Stimulated activated CD8-positive, alpha-beta memory T cell treated with anti-CD3 and anti-CD28 coated beads, Interleukin-4, amount 100 ng/mL, for 4 hours (primary cell): ENCODE data around the gene PALM.
"Not testable (repeated sequence)": the region's sequence is repeated elsewhere in the genome, so short reads cannot be mapped to it uniquely, and the experiment has no call there.

Experiments used
- DNase-seq, 2 donors: peaks; one replicate each; pipeline ENCODE4 v3.0.0-alpha.2; 2020; ENCODE audit warnings: low read depth in 2 of 2, low spot score in 1 of 2

PALM gene

DNA sequence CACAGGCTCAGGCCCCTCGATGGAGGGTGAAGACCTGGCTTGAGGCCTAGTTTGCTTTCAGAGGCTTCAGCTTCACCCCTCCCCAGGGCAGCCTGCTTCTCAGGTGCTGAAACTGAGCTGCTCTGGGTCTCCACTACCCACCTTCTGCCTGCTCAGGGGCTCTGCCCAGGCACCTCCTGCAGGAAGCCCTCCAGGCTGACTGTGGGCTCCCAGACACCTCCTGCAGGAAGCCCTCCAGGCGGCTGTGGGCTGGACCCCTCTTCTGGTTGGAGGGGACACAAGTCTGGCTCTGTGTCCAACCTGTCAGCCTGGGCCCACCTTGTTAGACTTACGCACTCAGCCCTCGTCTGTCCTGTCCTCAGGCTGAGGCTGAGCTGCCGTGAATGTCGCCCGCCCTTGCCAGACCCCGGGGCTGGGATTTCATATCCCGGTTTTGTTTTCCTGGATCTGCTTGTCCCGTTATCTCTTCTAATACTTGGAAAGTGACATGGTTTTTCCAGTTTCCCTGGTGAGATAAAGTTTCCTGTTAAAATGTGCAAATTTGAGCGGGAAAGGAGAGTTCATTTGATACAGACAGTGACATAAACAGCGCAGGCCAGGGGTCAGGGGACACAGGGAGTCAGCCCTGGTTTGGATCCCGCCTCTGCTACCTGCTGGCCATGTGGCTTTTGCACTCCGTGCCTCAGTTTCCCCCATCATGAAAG lies 21.4 kb downstream of the PALM start:
- no peak for DNase-seq

GRCh38 chr19:731000-731399 lies 22.3 kb downstream of the PALM start:
- no peak for DNase-seq

GRCh38 chr19:732148-733069 lies 23.7 kb downstream of the PALM start:
- no peak for DNase-seq

DNA sequence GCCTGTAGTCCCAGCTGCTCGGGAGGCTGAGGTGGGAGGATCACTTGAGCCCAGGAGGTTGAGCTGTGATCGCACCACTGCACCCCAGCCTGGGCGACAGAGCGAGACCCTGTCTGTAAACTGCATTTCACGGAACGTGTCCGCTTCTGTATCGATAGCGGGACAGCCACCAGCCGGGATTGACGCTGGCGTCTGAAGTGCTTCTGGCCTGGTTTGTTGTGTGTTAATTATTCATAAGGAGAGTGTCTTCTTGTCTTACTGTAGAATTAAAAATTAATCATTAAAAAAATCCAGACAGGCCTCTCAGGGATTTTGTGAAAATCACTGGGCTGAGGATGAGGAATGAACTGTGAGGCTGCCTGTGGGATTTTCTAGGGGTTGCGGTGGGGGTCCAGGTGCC lies 26.0 kb downstream of the PALM start:
- DNase-seq = no peak

- DNase-seq = no peak
These were observed 27.4 kb downstream of the PALM start for GRCh38 chr19:736125-736524.

- peak; percentile 14 to 19 for DNase-seq
These were observed 28.9 kb downstream of the PALM start for GRCh38 chr19:737591-738093.

- no peak for DNase-seq
These were observed 29.9 kb downstream of the PALM start for GRCh38 chr19:738509-739128.

DNA sequence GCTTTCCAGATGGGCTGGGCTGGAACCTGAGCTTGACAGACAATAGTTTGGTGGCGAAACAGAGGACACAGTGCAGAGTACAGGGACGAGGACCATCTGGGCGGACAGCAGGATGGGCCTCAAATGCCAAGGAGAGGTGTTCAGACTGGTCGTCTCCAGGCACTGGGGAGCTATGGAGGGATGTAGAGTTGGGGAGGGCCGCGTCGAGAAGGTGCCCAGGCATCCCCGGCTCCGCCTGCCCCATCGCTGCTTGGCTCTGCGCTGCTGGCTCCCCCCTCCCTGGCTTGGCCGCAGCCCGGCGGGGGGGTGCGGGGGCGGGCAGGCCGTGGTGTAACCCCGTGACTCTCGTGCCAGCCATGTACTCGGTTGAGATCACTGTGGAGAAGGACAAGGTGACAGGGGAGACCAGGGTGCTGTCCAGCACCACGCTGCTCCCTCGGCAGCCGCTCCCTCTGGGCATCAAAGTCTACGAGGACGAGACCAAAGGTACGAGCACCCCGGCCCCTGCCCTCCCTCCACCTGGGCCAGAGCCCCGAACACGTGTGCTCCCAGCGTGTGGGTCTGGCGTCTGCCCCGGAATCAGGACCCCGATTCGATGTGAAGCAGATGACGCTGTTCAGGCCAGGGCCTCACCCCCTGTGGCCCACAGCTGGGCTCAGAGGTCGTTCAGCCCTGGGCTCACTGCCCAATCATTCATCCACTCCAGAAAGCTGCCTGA lies 31.4 kb downstream of the PALM start:
- DNase-seq = no peak

DNA sequence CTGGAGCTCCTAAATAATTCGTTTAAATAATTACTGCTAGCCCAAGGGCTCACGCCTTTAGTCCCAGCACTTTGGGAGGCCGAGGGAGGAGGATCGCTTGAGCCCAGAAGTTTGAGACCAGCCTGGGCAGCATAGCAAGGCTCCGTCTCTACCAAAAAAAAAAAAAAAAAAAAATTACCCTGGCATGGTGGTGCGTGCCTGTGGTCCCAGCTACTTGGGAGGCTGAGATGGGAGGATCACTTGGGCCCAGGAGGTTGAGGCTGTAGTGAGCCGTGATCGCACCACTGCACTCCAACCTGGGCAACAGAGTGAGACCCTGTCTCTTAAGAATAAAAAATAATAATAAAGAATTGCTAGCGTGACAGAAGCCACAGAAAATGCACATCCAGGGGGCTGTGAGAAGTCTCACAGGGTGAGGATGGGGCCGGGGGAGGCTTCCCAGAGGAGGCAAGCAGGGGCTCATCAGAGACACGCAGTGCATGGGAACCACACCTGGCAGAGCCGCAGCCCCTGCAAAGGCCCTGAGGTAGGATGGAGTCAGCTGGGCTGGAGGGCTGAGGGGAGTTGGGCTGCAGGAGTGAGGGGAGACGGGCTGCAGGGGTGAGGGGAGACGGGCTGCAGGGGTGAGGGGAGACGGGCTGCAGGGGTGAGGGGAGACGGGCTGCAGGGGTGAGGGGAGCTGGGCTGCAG lies 32.2 kb downstream of the PALM start:
- not testable (repeated sequence) for DNase-seq

DNA sequence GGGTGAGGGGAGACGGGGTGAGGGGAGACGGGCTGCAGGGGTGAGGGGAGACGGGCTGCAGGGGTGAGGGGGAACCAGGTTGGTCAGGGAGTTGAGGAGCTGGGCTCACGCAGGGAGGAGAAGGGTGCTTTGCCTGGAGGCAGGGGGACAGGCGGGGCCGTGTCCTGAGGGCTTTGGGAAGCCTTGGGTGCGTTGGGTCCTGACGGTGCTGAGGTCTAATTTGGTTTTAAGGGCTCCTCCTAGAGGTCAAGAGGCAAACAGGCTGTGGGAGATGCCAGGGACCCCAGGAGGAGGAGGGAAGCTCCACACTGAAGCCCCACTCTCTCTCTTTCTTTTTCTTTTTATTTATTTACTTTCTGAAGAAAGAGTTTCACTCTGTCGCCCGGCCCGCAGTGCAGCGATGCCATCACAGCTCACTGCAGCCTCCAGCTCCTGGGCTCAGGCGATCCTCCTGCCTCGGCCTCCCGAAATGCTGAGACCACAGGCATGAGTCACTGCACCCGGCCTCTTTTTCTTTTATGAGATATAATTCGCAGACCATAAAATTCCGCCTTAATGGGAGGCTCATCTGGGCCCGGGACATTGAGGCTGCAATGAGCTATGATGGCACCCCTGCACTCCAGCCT lies 32.9 kb downstream of the PALM start:
- no peak for DNase-seq

GRCh38 chr19:742540-743075 lies 33.9 kb downstream of the PALM start:
- DNase-seq = no peak

- DNase-seq = no peak
These were observed 34.5 kb downstream of the PALM start for GRCh38 chr19:743168-743687.

DNA sequence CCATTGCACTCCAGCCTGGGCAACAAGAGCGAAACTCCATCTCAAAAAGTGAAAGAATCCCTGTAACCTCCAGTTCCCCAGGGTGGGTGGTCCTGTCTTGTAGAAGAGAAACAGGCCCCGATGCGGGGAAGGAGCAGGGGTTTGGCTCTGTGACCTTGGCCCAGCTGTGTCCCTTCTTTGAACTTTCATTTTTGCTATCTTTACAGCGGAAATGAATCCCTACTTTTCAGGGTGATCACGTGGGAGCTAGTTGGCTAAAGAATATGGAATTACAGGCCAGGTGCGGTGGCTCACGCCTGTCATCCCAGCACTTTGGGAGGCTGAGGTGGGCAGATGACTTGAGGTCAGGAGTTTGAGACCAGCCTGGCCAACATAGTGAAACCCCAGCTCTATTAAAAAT lies 36.4 kb downstream of the PALM start:
- not testable (repeated sequence) for DNase-seq

DNA sequence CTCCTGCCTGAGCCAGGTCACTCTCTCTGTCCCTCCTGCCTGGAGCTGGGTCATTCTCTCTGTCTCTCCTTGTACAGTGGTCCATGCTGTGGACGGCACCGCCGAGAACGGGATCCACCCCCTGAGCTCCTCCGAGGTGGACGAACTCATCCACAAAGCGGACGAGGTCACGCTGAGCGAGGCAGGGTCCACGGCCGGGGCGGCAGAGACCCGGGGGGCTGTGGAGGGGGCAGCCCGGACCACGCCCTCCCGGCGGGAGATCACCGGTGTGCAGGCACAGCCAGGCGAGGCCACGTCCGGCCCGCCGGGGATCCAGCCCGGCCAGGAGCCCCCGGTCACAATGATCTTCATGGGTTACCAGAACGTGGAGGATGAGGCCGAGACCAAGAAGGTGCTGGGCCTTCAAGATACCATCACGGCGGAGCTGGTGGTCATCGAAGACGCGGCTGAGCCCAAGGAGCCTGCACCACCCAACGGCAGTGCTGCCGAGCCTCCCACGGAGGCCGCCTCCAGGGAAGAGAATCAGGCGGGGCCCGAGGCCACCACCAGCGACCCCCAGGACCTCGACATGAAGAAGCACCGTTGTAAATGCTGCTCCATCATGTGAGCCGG lies 37.6 kb downstream of the PALM start:
- no peak for DNase-seq

DNA sequence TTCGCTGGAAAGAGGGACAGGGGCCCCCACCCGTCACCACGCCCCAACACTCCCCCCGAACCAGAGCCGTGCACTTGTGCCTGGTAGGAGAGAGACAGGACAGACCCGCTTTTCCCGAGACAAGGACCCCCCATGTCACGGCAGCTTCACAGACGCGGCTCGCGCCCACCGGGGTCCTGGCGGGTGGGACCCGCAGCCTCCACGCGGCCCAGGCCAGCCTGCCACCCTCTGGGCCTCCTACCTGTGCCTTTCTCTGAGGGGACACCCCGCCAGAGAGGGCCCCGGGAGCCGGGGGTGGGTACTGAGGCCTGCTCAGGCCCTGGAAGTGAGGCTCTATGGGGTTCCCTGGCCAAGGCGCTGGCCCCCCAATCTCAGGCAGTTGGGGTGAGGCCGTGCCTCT lies 38.2 kb downstream of the PALM start:
- no peak for DNase-seq

- no peak for DNase-seq
These were observed 38.9 kb downstream of the PALM start for GRCh38 chr19:747432-748273.

DNA sequence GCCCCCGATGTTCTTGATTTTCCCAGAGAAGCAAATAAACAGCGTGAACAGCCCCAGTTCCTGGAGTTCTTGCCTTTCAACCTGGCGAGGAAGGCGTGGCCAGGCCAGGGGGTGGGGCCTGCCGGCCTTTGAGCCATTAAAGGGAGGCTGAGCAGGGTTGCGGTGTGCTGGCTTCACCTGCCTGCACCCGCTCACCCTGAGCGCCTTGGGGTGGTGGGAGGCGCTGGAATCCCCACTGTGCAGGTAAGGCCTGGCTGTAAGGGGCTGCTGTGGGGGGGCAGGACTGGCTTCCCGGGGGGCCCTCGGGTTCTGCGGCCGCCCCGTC lies 39.5 kb downstream of the PALM start:
- no peak for DNase-seq

DNA sequence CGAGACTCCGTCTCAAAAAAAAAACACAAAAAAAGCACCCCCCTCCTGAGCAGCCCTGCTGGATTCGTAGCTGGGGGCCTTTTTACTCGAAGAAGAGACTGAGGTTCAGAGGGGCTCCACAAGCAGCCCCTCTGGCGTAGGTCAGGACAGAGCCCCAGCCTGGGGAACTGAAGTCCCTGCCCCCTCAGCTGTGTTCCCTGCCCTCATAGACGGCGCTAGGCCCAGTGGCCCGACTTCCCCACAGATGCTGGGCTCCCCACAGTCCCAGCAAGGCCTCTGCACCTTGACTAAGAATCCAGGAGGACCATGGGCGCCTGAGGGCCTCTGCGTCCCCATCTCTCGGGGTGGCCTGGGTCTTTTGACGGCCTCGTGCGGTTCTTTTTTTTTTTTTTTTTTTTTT lies 41.1 kb downstream of the PALM start:
- DNase-seq = no peak
